Mesenchymal stem cell (in vitro differentiated cells and primary cell): ENCODE results near the gene G6PC1.

Experiments used
- DNase-seq: peaks from one replicate; pipeline ENCODE4 v3.0.0-alpha.2; 2013
- H2AFZ ChIP-seq: one replicate; pipeline ENCODE4 v1.6.1; 2013; ENCODE audit warnings: low read depth, mild to moderate bottlenecking, control low read depth, inconsistent platforms, low read length, moderate library complexity
- H2AK5ac ChIP-seq: 2 replicates; pipeline ENCODE4 v1.6.1; 2013; ENCODE audit warnings: low read length, moderate library complexity, mild to moderate bottlenecking, inconsistent platforms; ENCODE audit not compliant: severe bottlenecking
- H2BK120ac ChIP-seq: one replicate; pipeline ENCODE4 v1.6.1; 2013; ENCODE audit warnings: low read depth, mild to moderate bottlenecking, inconsistent platforms, low read length, moderate library complexity
- H2BK12ac ChIP-seq, 2 experiments: one replicate each; pipeline ENCODE4 v1.6.1; 2013; ENCODE audit warnings: inconsistent platforms in 2 of 2, low read length in 2 of 2, mild to moderate bottlenecking in 2 of 2, moderate library complexity in 2 of 2, control low read depth in 1 of 2
- H2BK15ac ChIP-seq: one replicate; pipeline ENCODE4 v1.6.1; 2013; ENCODE audit warnings: mild to moderate bottlenecking, low read depth, inconsistent platforms; ENCODE audit not compliant: poor library complexity, severe bottlenecking
- H2BK5ac ChIP-seq: 2 replicates; pipeline ENCODE4 v1.6.1; 2013; ENCODE audit warnings: low read depth, mild to moderate bottlenecking, low read length, control low read depth, inconsistent platforms; ENCODE audit not compliant: poor library complexity, severe bottlenecking
- H3K14ac ChIP-seq, 2 experiments: one replicate each; pipeline ENCODE4 v1.6.1; 2013; ENCODE audit warnings: inconsistent platforms in 2 of 2, low read length in 2 of 2, control low read depth in 1 of 2, mild to moderate bottlenecking in 1 of 2, moderate library complexity in 1 of 2
- H3K18ac ChIP-seq, 2 experiments: one replicate each; pipeline ENCODE4 v1.6.1; 2013; ENCODE audit warnings: inconsistent platforms in 2 of 2, low read length in 2 of 2, control low read depth in 1 of 2, low read depth in 1 of 2, mild to moderate bottlenecking in 1 of 2
- H3K23ac ChIP-seq, 2 experiments: one replicate each; pipeline ENCODE4 v1.6.1; 2013; ENCODE audit warnings: inconsistent platforms in 2 of 2, low read length in 2 of 2, mild to moderate bottlenecking in 2 of 2, moderate library complexity in 2 of 2, control low read depth in 1 of 2
- H3K27ac ChIP-seq: 2 replicates; pipeline ENCODE4 v1.5.1; 2013; ENCODE audit warnings: mild to moderate bottlenecking, moderate library complexity, low read length, control low read depth, inconsistent platforms; ENCODE audit not compliant: poor library complexity, severe bottlenecking
- H3K27me3 ChIP-seq, 2 experiments: 2 replicates each; pipeline versions ENCODE4 v1.6.1 to v1.7.0; 2013; ENCODE audit warnings: low read length in 2 of 2, mild to moderate bottlenecking in 2 of 2, moderate library complexity in 2 of 2, control low read depth in 1 of 2, inconsistent platforms in 1 of 2; ENCODE audit not compliant: control insufficient read depth in 1 of 2, insufficient read depth in 1 of 2
- H3K36me3 ChIP-seq, 2 experiments: 2 replicates each; pipeline versions ENCODE4 v1.6.1 to v1.7.0; 2013; ENCODE audit warnings: low read length in 2 of 2, control low read depth in 1 of 2, inconsistent platforms in 1 of 2, low read depth in 1 of 2, mild to moderate bottlenecking in 1 of 2; ENCODE audit not compliant: insufficient read depth in 2 of 2, control insufficient read depth in 1 of 2
- H3K4ac ChIP-seq, 2 experiments: one replicate each; pipeline ENCODE4 v1.6.1; 2013; ENCODE audit warnings: inconsistent platforms in 2 of 2, low read length in 2 of 2, mild to moderate bottlenecking in 2 of 2, moderate library complexity in 2 of 2, control low read depth in 1 of 2, low read depth in 1 of 2
- H3K4me1 ChIP-seq: 2 replicates; pipeline ENCODE4 v1.6.1; 2013; ENCODE audit warnings: low read depth, low read length, control low read depth; ENCODE audit not compliant: control insufficient read depth, insufficient read depth
- H3K4me2 ChIP-seq: 2 replicates; pipeline ENCODE4 v1.6.1; 2013; ENCODE audit warnings: low read length, mild to moderate bottlenecking, inconsistent platforms; ENCODE audit not compliant: poor library complexity, severe bottlenecking
- H3K4me3 ChIP-seq, 2 experiments: 2 replicates each; pipeline versions ENCODE4 v1.5.1 to v1.7.0; 2013; ENCODE audit warnings: low read length in 2 of 2, mild to moderate bottlenecking in 2 of 2, control low read depth in 1 of 2, low read depth in 1 of 2; ENCODE audit not compliant: insufficient read depth in 1 of 2
- H3K79me1 ChIP-seq: replicated peaks from 2 replicates; pipeline ENCODE4 v1.6.1; 2013; ENCODE audit warnings: mild to moderate bottlenecking, control low read depth, low read length, inconsistent platforms; ENCODE audit not compliant: poor library complexity, severe bottlenecking
- H3K9ac ChIP-seq: 2 replicates; pipeline ENCODE4 v1.7.0; 2013; ENCODE audit warnings: mild to moderate bottlenecking, low read length, moderate library complexity
- H3K9me3 ChIP-seq: 2 replicates; pipeline ENCODE4 v1.7.0; 2013; ENCODE audit warnings: mild to moderate bottlenecking, low read length; ENCODE audit not compliant: control insufficient read depth
- H4K8ac ChIP-seq: one replicate; pipeline ENCODE4 v1.6.1; 2013; ENCODE audit warnings: inconsistent platforms, mild to moderate bottlenecking, low read length, moderate library complexity
- H4K91ac ChIP-seq: one replicate; pipeline ENCODE4 v1.6.1; 2013; ENCODE audit warnings: mild to moderate bottlenecking, low read length, inconsistent platforms
- WGBS: methylation state at CpG from one replicate; pipeline ENCODE4 v1.1.7; 2013; ENCODE audit warnings: mixed read lengths; 5-methylcytosine and 5-hydroxymethylcytosine counted together

G6PC1 gene

GRCh38 chr17:42893359-42893758 lies 7.2 kb upstream of the G6PC1 start:
- Histone ChIP-seq H2BK12ac (no peak overlapping the region), H3K4me3 (no peak overlapping the region), H2BK120ac (no peak overlapping the region), H3K4ac (no peak overlapping the region), H3K27ac (no peak overlapping the region), H4K91ac (no peak overlapping the region), H3K14ac (no peak overlapping the region), H3K4me1 (peaks cover 8% of the 10 kb centered on the region), H3K23ac (no peak overlapping the region), H4K8ac (no peak overlapping the region), H3K9me3 (no peaks in the 10 kb centered on the region), H2AFZ (no peak overlapping the region), H2BK5ac (no peak overlapping the region), H2BK15ac (no peak overlapping the region), H3K18ac (no peak overlapping the region), H3K27me3 (peaks cover 0 to 3% of the 10 kb centered on the region in 2 experiments), H3K4me2 (no peak overlapping the region), H2AK5ac (no peak overlapping the region), H3K36me3 (no peaks in the 10 kb centered on the region), H3K79me1 (no peaks in the 10 kb centered on the region), H3K9ac (no peak overlapping the region)
- no peak for DNase-seq
- 54% methylated on average over 4 of the region's 4 CpGs for WGBS

DNA sequence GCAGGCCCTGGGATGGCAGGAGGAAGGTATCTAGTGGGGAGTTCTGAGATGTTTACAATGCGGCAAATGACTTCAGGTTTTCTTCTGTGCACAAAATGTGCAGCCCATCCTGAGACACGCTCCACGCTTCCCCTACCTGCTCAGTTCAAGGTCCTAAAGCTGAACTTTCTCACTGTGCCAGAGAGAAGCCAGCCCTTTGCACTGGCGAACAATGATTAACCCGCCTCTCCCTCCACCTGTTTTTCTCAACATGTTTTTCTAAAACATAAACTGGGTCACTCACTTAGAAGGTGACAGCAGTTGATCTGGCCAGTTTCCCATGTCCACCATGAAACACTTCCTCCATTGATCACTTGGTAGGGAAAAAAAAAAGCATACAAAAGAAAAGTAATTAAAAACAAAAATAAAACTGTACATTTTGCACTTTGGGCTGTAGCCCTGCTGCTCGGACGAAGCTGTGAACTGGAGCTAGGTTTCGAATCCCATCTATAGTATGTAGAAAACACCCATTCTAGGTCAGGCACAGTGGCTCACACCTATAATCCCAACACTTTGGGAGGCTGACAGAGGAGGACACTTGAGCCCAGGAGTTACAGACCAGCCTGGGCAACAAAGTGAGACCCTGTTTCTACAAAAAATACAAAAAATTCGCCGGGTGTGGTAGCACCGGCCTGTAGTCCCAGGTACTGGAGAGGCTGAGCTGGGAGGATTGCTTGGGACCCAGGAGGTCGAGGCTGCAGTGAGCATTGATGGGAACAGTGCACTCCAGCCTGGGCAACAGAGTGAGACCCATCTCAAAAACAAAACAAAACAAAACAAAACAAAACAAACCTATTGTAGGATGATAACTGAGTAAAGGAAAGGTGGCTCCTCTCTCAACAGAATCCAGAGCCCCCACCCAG lies 6.1 kb upstream of the G6PC1 start:
- Histone ChIP-seq H2BK12ac (no peak overlapping the region), H2BK15ac (no peak overlapping the region), H3K4ac (no peak overlapping the region)

GRCh38 chr17:42895185-42895555 lies 5.4 kb upstream of the G6PC1 start:
- WGBS, result 10% methylated on average over 2 of the region's 2 CpGs
- no peak overlapping the region for H4K8ac ChIP-seq
- H3K18ac ChIP-seq, result no peak overlapping the region
- H4K91ac ChIP-seq, result no peak overlapping the region
- H3K9ac ChIP-seq, result peak overlapping the region; percentile 58
- H2BK120ac ChIP-seq, result no peak overlapping the region
- H2BK5ac ChIP-seq, result no peak overlapping the region
- H3K27ac ChIP-seq, result no peak overlapping the region
- no peaks in the 10 kb centered on the region for H3K79me1 ChIP-seq
- H2AK5ac ChIP-seq, result no peak overlapping the region
- H2BK15ac ChIP-seq, result no peak overlapping the region
- H3K4ac ChIP-seq, result no peak overlapping the region
- peak overlapping the region in 1 of 2 experiments; percentile 29 for H3K4me3 ChIP-seq
- H3K4me1 ChIP-seq, result peaks cover 10% of the 10 kb centered on the region
- H3K4me2 ChIP-seq, result no peak overlapping the region
- peak; percentile 68 for DNase-seq
- peaks cover 0 to 11% of the 10 kb centered on the region in 2 experiments for H3K27me3 ChIP-seq
- H3K36me3 ChIP-seq, result no peaks in the 10 kb centered on the region
- no peak overlapping the region for H3K23ac ChIP-seq
- H2AFZ ChIP-seq, result no peak overlapping the region
- H3K9me3 ChIP-seq, result no peaks in the 10 kb centered on the region
- no peak overlapping the region for H3K14ac ChIP-seq
- no peak overlapping the region for H2BK12ac ChIP-seq

More for the DNA sequence above, 6.1 kb upstream of the G6PC1 start:
- Histone ChIP-seq H3K36me3 (no peaks in the 10 kb centered on the region), H2BK5ac (no peak overlapping the region), H3K79me1 (no peaks in the 10 kb centered on the region), H3K27me3 (peaks cover 0 to 8% of the 10 kb centered on the region in 2 experiments), H4K8ac (no peak overlapping the region), H3K18ac (no peak overlapping the region), H2AK5ac (no peak overlapping the region), H4K91ac (no peak overlapping the region), H2AFZ (no peak overlapping the region), H3K9me3 (no peaks in the 10 kb centered on the region), H3K23ac (no peak overlapping the region), H2BK120ac (no peak overlapping the region), H3K4me2 (no peak overlapping the region), H3K9ac (peak overlapping the region; percentile 58), H3K4me1 (peaks cover 10% of the 10 kb centered on the region), H3K4me3 (peak overlapping the region in 1 of 2 experiments; percentile 29), H3K27ac (no peak overlapping the region), H3K14ac (no peak overlapping the region)
- no peak for DNase-seq
- whole genome bisulfite sequencing, result 96% methylated on average over 11 of the region's 12 CpGs

DNA sequence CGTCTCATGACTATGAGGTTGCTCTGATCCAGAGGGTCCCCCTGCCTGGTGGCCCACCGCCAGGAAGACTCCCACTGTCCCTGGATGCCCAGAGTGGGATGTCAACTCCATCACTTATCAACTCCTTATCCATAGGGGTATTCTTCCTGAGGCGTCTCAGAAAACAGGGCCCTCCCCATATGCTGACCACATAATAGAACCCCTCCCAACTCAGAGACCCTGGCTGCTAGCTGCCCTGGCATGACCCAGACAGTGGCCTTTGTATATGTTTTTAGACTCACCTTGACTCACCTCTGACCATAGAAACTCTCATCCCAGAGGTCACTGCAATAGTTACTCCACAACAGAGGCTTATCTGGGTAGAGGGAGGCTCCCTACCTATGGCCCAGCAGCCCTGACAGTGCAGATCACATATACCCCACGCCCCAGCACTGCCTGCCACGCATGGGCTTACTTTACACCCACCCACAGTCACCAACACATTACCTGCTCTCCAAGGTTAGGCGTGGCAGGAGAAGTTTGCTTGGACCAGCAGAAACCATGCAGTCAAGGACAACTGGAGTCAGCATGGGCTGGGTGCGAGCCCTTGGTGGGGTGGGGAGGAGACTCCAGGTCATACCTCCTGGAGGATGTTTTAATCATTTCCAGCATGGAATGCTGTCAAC lies 2.3 kb upstream of the G6PC1 start:
- Histone ChIP-seq H3K4me1 (peaks cover 10% of the 10 kb centered on the region), H4K91ac (peak overlapping the region; percentile 39), H3K9ac (no peak overlapping the region), H3K79me1 (no peaks in the 10 kb centered on the region), H3K23ac (peak overlapping the region in 1 of 2 experiments; percentile 79), H3K18ac (no peak overlapping the region), H2BK12ac (no peak overlapping the region), H4K8ac (no peak overlapping the region), H2BK120ac (no peak overlapping the region), H3K27me3 (peaks cover 7 to 25% of the 10 kb centered on the region in 2 experiments), H3K4me3 (no peak overlapping the region), H3K9me3 (no peaks in the 10 kb centered on the region), H3K4ac (no peak overlapping the region), H3K14ac (no peak overlapping the region), H3K4me2 (no peak overlapping the region), H2AK5ac (no peak overlapping the region), H2AFZ (no peak overlapping the region), H3K36me3 (no peaks in the 10 kb centered on the region), H2BK15ac (no peak overlapping the region), H3K27ac (no peak overlapping the region), H2BK5ac (no peak overlapping the region)
- DNase-seq, result no peak
- 90% methylated on average over 7 of the region's 7 CpGs for WGBS
